Nephron (organoid): ENCODE results near the gene ZBTB21.
"Not testable (repeated sequence)": the region's sequence is repeated elsewhere in the genome, so short reads cannot be mapped to it uniquely, and the experiment has no call there.

Experiments
- H3K27ac Mint-ChIP-seq, 3 experiments: 2 replicates each; pipeline ENCODE4 v1.8.0; 2020; ENCODE audit warnings: mixed read lengths in 3 of 3, mild to moderate bottlenecking in 2 of 3, moderate library complexity in 1 of 3
- H3K27me3 Mint-ChIP-seq: 2 replicates; pipeline ENCODE4 v1.8.0; 2021; ENCODE audit warnings: low read depth, mild to moderate bottlenecking, moderate library complexity, mixed read lengths
- H3K36me3 Mint-ChIP-seq: 2 replicates; pipeline ENCODE4 v1.8.0; 2020; ENCODE audit warnings: low read depth, mixed read lengths
- H3K4me1 Mint-ChIP-seq: 2 replicates; pipeline ENCODE4 v1.8.0; 2020; ENCODE audit warnings: mixed read lengths
- H3K4me3 Mint-ChIP-seq, 3 experiments: 2 replicates each; pipeline ENCODE4 v1.8.0; 2020; ENCODE audit warnings: mild to moderate bottlenecking in 3 of 3, mixed read lengths in 3 of 3, moderate library complexity in 2 of 3
- H3K9me3 Mint-ChIP-seq: 2 replicates; pipeline ENCODE4 v1.8.0; 2020; ENCODE audit warnings: mixed read lengths
- TF ChIP-seq, protein P1 (sequence below), 3 experiments: fragments of 200-600 bp; sonication (generic); IDR thresholded peaks; one replicate each; pipeline ENCODE4 v1.5.0; 2021; ENCODE audit warnings: antibody characterized with exemption in 3 of 3; ENCODE audit not compliant: unreplicated experiment in 3 of 3

Gene ZBTB21

DNA sequence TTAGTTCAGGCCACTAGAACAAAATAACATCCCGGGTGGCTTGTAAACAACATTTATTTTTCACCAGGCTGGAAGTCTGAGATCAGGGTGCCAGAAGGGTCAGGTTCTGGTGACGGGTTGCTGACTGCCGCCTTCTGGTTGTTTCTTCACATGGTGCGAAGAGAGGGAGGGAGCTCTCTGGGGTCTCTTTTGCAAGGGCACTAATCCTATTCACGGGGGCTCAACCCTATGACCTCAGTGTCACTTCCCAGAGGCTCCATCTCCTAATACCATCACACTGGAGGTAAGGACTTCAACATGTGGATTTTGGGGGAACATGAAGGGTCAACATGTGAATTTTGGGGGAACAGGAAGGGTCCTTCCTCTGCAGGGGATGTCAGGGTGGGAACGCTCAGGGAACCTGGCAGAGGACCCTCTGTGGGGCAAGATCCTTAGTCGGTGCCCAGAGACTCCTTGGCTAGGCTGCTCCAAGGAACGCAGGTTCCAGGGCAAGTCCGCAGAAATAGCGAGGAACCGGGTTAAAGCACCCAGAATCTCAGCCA is 47.7 kb downstream of the ZBTB21 start:
- H3K4me1 Mint-ChIP-seq, result peaks cover 13% of the 10 kb centered on the region
- no peaks in the 10 kb centered on the region for H3K9me3 Mint-ChIP-seq
- H3K36me3 Mint-ChIP-seq, result no peaks in the 10 kb centered on the region
- no peak overlapping the region for H3K27ac Mint-ChIP-seq
- TF ChIP-seq, protein P1, sequence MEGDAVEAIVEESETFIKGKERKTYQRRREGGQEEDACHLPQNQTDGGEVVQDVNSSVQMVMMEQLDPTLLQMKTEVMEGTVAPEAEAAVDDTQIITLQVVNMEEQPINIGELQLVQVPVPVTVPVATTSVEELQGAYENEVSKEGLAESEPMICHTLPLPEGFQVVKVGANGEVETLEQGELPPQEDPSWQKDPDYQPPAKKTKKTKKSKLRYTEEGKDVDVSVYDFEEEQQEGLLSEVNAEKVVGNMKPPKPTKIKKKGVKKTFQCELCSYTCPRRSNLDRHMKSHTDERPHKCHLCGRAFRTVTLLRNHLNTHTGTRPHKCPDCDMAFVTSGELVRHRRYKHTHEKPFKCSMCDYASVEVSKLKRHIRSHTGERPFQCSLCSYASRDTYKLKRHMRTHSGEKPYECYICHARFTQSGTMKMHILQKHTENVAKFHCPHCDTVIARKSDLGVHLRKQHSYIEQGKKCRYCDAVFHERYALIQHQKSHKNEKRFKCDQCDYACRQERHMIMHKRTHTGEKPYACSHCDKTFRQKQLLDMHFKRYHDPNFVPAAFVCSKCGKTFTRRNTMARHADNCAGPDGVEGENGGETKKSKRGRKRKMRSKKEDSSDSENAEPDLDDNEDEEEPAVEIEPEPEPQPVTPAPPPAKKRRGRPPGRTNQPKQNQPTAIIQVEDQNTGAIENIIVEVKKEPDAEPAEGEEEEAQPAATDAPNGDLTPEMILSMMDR (IDR thresholded peaks at IDR 0.05; ENCODE audit: unreplicated experiment in 3 of 3), result no peak
- H3K4me3 Mint-ChIP-seq, result no peak overlapping the region
- H3K27me3 Mint-ChIP-seq, result peaks cover 23% of the 10 kb centered on the region

DNA sequence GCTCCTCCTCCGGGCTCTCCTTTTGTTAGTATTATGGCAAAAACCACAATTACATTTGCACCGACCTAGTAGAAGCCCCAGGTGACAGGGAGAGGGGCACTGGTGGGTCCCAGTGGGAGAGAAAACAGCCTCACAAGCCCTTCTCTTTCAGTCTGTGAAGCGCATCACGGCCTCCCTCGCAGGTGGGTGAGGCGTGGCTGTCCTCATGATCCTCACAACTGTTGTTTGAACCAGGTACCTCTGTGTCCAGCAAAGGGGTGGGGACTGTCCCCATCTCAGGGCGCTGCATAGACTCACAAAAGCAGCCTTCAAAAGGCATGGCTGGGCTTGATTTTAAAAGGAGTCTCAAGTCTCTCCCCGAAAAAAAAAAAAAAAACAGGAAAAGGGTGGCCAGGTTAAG is 48.4 kb downstream of the ZBTB21 start:
- no peak overlapping the region for H3K27ac Mint-ChIP-seq
- TF ChIP-seq, protein P1 (IDR thresholded peaks at IDR 0.05; ENCODE audit: unreplicated experiment in 3 of 3), result no peak
- no peaks in the 10 kb centered on the region for H3K36me3 Mint-ChIP-seq
- H3K4me1 Mint-ChIP-seq, result peaks cover 20% of the 10 kb centered on the region
- peaks cover 23% of the 10 kb centered on the region for H3K27me3 Mint-ChIP-seq
- no peak overlapping the region for H3K4me3 Mint-ChIP-seq
- no peaks in the 10 kb centered on the region for H3K9me3 Mint-ChIP-seq

DNA sequence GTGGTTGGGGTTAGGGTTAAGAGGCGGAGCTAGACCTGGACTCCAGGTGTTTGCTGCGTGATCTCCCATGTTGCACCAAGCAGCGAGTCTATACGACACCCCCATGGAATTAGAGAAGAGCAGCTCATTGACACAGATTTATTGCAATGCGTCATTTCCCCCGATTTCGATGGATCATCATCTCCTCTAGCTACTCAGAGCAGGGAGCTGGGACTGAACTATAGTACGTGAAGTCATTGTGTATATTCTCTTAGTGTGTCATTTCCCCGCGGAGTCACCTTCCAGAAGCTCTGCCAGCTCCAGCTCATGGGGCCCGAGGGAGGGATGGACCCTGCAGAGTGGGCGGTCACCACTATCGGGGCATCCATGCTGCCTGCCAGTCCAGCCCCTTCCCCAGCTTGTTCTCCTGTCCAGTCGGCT is 48.9 kb downstream of the ZBTB21 start:
- H3K4me1 Mint-ChIP-seq, result peaks cover 19% of the 10 kb centered on the region
- no peaks in the 10 kb centered on the region for H3K36me3 Mint-ChIP-seq
- TF ChIP-seq, protein P1 (IDR thresholded peaks at IDR 0.05; ENCODE audit: unreplicated experiment in 3 of 3), result no peak
- no peak overlapping the region for H3K4me3 Mint-ChIP-seq
- H3K9me3 Mint-ChIP-seq, result no peaks in the 10 kb centered on the region
- peaks cover 23% of the 10 kb centered on the region for H3K27me3 Mint-ChIP-seq
- no peak overlapping the region for H3K27ac Mint-ChIP-seq

DNA sequence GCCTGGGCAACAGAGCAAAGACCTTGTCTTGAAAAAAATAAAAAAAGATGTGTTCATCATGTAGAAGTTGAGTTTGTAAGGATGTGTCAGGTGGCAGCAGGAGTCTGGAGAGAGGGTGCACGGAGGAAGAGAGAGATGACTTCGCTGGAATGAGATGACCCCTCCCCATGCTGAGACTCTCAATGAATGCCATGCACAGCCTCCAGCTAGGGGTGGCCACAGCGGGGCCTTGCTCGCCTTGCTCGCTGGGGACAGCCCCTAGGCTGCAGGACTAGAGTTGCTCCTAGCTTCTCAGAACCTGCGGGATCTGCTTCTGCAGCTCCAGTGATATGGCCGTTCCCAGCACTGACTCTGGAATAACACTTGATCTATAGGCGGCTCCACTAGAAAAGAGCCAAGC is 49.8 kb downstream of the ZBTB21 start:
- peaks cover 17% of the 10 kb centered on the region for H3K4me1 Mint-ChIP-seq

DNA sequence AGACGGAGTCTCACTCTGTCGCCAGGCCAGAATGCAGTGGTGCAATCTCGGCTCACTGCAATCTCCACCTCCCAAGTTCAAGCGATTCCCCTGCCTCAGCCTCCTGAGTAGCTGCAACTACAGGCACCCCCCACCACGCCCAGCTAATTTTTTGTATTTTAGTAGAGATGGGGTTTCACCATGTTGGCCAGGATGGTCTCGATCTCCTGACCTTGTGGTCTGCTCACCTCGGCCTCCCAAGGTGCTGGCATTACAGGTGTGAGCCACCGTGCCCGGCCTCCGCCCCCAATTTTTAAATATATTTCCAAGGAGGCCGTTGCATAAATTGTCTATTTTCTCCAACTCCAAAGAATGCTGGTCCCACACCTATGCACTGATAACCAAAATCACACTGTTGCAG is 50.5 kb downstream of the ZBTB21 start:
- not testable (repeated sequence) for H3K4me3 Mint-ChIP-seq, H3K36me3 Mint-ChIP-seq, H3K27ac Mint-ChIP-seq, H3K9me3 Mint-ChIP-seq
- peaks cover 24% of the 10 kb centered on the region for H3K4me1 Mint-ChIP-seq
- H3K27me3 Mint-ChIP-seq, result peaks cover 13% of the 10 kb centered on the region

More for the DNA sequence above, 49.8 kb downstream of the ZBTB21 start:
- Mint-ChIP-seq H3K36me3 (no peaks in the 10 kb centered on the region), H3K9me3 (no peaks in the 10 kb centered on the region), H3K4me3 (no peak overlapping the region), H3K27ac (no peak overlapping the region), H3K27me3 (peaks cover 16% of the 10 kb centered on the region)
- TF ChIP-seq, protein P1 (IDR thresholded peaks at IDR 0.05; ENCODE audit: unreplicated experiment in 3 of 3), result no peak

DNA sequence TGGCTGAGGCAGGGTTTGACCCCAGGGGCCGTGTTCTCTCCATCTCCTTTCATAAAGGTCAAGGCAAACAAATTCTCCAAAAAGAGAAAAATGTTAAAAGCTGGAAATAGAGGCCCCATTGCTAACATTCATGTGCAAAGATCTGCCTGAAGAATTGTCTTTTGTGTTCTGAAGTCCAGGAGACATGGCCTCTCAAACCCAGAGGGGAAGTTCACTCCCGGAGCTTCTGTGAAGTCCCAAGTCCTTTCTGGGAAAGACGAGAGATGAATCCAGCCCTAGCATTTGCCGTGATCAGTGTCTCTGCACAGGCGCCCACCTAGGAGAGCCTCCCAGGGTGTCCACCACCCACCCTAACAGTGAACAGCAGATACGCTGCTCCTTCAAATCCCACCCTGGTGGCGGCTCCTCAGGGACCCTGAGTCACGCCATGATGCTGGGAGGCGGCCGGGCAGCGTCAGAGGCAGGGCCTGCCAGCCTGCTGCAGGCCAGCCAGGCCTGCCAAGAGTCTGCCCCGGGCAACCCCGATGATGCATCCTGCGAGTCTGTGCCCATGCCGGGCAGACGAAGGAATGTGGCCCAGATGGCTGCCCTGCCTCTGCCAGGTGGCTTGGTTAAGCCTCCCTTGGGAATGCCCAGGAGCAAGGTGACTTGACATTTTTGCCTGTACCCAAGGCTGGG is 51.1 kb downstream of the ZBTB21 start:
- Mint-ChIP-seq H3K27ac (no peak overlapping the region), H3K9me3 (no peaks in the 10 kb centered on the region), H3K36me3 (no peaks in the 10 kb centered on the region), H3K4me1 (peaks cover 29% of the 10 kb centered on the region), H3K27me3 (peaks cover 13% of the 10 kb centered on the region), H3K4me3 (no peak overlapping the region)
- TF ChIP-seq, protein P1 (IDR thresholded peaks at IDR 0.05; ENCODE audit: unreplicated experiment in 3 of 3), result no peak
